Measurements from ENCODE around the gene COL25A1. TPM values are rescaled to one million over a fixed set of nuclear protein-coding genes. Genes with fewer than 3 reads are reported as not detected.

COL25A1 gene
- total and polyA plus RNA-seq, 4 donors, result 0.61 to 4.4 (median 2.1) TPM

- TF ChIP-seq REST (IDR thresholded peaks at IDR 0.05) (no peak), FOXA1 (IDR thresholded peaks at IDR 0.05) (no peak), MAX (IDR thresholded peaks at IDR 0.05) (no peak), NR2F2 (IDR thresholded peaks at IDR 0.05) (no peak), YY1 (IDR thresholded peaks at IDR 0.05) (no peak), HNF4G (IDR thresholded peaks at IDR 0.05) (no peak), RAD21 (IDR thresholded peaks at IDR 0.05) (no peak), HNF4A (conservative IDR thresholded peaks at IDR 0.05) (no peak), GABPA (IDR thresholded peaks at IDR 0.05 in 1 of 2, conservative IDR thresholded peaks at IDR 0.05 in 1 of 2) (no peak)
Measured at GRCh38 chr4:109014593-109015412, 287.7 kb downstream of the COL25A1 start (continued).

GRCh38 chr4:109012286-109012880 is 290.1 kb downstream of the COL25A1 start:
- no peak for TF ChIP-seq ATF3 (IDR thresholded peaks at IDR 0.05)
- no peak for TF ChIP-seq FOXA1 (IDR thresholded peaks at IDR 0.05)
- TF ChIP-seq FOXA2 (IDR thresholded peaks at IDR 0.05), result no peak
- no peak for TF ChIP-seq ZBTB33 (IDR thresholded peaks at IDR 0.05)
- no peak for TF ChIP-seq TAF1 (conservative IDR thresholded peaks at IDR 0.05)
- no peak for TF ChIP-seq CTCF (IDR thresholded peaks at IDR 0.05; ENCODE audit: low read depth, low read length, missing input control)
- TF ChIP-seq HNF4G (IDR thresholded peaks at IDR 0.05), result no peak
- TF ChIP-seq EGR1 (IDR thresholded peaks at IDR 0.05; ENCODE audit: low read depth in 2 of 2), result no peak
- TF ChIP-seq NR2F2 (IDR thresholded peaks at IDR 0.05), result no peak
- no peak for TF ChIP-seq JUND (IDR thresholded peaks at IDR 0.05)
- TF ChIP-seq RXRA (IDR thresholded peaks at IDR 0.05), result no peak
- no peak for TF ChIP-seq HNF4A (conservative IDR thresholded peaks at IDR 0.05)
- TF ChIP-seq GABPA (IDR thresholded peaks at IDR 0.05 in 1 of 2, conservative IDR thresholded peaks at IDR 0.05 in 1 of 2), result no peak
- no peak for TF ChIP-seq RAD21 (IDR thresholded peaks at IDR 0.05)
- no peak for TF ChIP-seq YY1 (IDR thresholded peaks at IDR 0.05)

More at GRCh38 chr4:109012286-109012880, 290.1 kb downstream of the COL25A1 start:
- H3K9ac ChIP-seq (ENCODE audit: low read depth in 1 of 2, low read length in 2 of 2), result no peak overlapping the region
- no peak overlapping the region for H3K27ac ChIP-seq (ENCODE audit: low read depth in 1 of 2, low read length in 2 of 2)
- H3K4me3 ChIP-seq (ENCODE audit: low read depth in 1 of 3, low read length in 3 of 3), result no peak overlapping the region
- no peaks in the 10 kb centered on the region for H3K4me1 ChIP-seq (ENCODE audit: control insufficient read depth in 4 of 4, insufficient read depth in 4 of 4, low read length in 3 of 4)
- no peak for DNase-seq (ENCODE audit: low spot score)
- no peaks in the 10 kb centered on the region for H3K9me3 ChIP-seq (ENCODE audit: control insufficient read depth in 4 of 4, low read length in 3 of 4)
- no peaks in the 10 kb centered on the region for H3K36me3 ChIP-seq (ENCODE audit: control insufficient read depth in 4 of 4, insufficient read depth in 3 of 4, low read depth in 1 of 4, low read length in 3 of 4)
- H3K27me3 ChIP-seq (ENCODE audit: control insufficient read depth in 4 of 4, insufficient read depth in 4 of 4, low read length in 3 of 4), result no peaks in the 10 kb centered on the region
- WGBS, result 93% methylated on average over 37 of the region's 37 CpGs
